Neural cell (in vitro differentiated cells): ENCODE measurements around the gene IMPG1.

Experiments
- CTCF ChIP-seq: fragments of 450-650 bp; IDR thresholded peaks from 2 replicates; pipeline ENCODE4 v1.5.1; 2014; ENCODE audit warnings: antibody characterized with exemption, mild to moderate bottlenecking, moderate library complexity; ENCODE audit not compliant: poor library complexity, severe bottlenecking
- EP300 ChIP-seq: fragments of 450-650 bp; conservative IDR thresholded peaks from 2 replicates; pipeline ENCODE4 v1.6.1; 2014; ENCODE audit warnings: antibody characterized with exemption, mild to moderate bottlenecking, moderate library complexity; ENCODE audit not compliant: poor library complexity, severe bottlenecking
- EZH2 ChIP-seq: fragments of 200-600, 300-800 bp; shearing (Covaris generic), sonication (generic); IDR thresholded peaks from 2 replicates; pipeline ENCODE4 v1.6.1; 2014; ENCODE audit warnings: antibody characterized with exemption, low read length, borderline replicate concordance, mild to moderate bottlenecking; ENCODE audit not compliant: insufficient read depth, poor library complexity, severe bottlenecking
- RAD21 ChIP-seq: fragments of 450-650 bp; conservative IDR thresholded peaks from 2 replicates; pipeline ENCODE4 v1.6.1; 2014; ENCODE audit warnings: antibody characterized with exemption, mild to moderate bottlenecking, moderate library complexity
- SMC3 ChIP-seq: fragments of 450-650 bp; conservative IDR thresholded peaks from 2 replicates; pipeline ENCODE4 v1.6.1; 2014; ENCODE audit warnings: antibody characterized with exemption, mild to moderate bottlenecking, moderate library complexity; ENCODE audit not compliant: poor library complexity
- TAF1 ChIP-seq: IDR thresholded peaks from 2 replicates; pipeline ENCODE4 v1.6.1; 2012; ENCODE audit warnings: low read depth

GRCh38 chr6:75933387-75933975 lies 139.0 kb downstream of the IMPG1 start:
- no peak for TF ChIP-seq CTCF
- no peak for TF ChIP-seq EZH2
- no peak for TF ChIP-seq EP300
- no peak for TF ChIP-seq TAF1
- no peak for TF ChIP-seq RAD21
- TF ChIP-seq SMC3: no peak
